Midbrain (tissue), 1 donor: Measurements from ENCODE around the gene SNX8.
A peak's percentile ranks its signal among the peaks of the same experiment; 100 is the strongest.

ENCODE experiments used
- DNase-seq: peaks from one replicate; lab custom pipeline; 2025; lab: John Stamatoyannopoulos, UW

SNX8 gene

DNA sequence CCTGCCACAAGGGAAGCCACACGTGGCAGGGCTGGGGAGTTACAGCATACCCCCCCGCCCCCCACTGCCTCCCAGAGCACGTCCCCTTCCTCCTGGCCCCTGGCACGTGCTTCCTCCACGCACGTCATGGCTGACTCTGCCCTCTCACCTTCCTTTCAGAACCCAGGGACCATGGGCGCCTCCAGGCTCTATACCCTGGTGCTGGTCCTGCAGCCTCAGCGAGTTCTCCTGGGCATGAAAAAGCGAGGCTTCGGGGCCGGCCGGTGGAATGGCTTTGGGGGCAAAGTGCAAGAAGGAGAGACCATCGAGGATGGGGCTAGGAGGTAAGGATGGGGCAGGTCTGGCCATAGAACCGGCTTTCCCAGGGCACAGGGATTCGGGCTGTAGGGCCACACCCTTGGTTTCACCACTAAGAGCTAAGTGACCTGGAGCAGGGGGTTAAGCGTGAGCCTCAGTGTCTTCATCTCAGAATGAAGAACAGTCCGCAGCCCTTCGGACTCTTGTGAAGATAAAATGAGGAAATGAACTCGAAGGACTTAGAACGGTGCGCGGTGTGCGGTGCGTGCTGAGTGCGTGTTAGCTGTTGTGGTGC, 69.7 kb downstream of the SNX8 start:
- DNase-seq: no peak

DNA sequence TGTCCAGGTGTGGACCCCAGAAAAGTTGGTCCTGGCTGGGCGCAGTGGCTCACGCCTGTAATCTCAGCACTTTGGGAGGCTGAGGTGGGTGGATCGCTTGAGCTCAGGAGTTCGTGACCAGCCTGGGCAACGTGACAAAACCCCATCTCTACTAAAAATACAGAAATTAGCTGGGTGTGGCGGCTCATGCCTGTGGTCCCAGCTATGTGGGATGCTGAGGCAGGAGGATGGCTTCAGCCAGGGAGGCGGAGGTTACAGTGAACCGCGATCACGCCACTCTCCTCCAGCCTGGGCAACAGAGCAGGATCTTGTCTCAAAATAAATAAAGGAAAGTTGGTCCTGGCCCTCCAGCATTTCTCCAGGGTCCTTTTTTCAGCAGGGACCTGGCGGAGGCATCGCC, 70.8 kb downstream of the SNX8 start:
- no peak for DNase-seq

GRCh38 chr7:2242541-2243429, 71.5 kb downstream of the SNX8 start:
- no peak for DNase-seq

- DNase-seq: peak; percentile 88
Observed at GRCh38 chr7:2241580-2242540, 72.4 kb downstream of the SNX8 start, which contains the start of the genes MRM2 and NUDT1. Gene MRM2, minus strand, starts transcription at chr7:2242205. Its CDS starts 36 bp downstream, at chr7:2242169. Gene NUDT1, plus strand, starts transcription at chr7:2242226. Its CDS starts 2,349 bp downstream, at chr7:2244575.

DNA sequence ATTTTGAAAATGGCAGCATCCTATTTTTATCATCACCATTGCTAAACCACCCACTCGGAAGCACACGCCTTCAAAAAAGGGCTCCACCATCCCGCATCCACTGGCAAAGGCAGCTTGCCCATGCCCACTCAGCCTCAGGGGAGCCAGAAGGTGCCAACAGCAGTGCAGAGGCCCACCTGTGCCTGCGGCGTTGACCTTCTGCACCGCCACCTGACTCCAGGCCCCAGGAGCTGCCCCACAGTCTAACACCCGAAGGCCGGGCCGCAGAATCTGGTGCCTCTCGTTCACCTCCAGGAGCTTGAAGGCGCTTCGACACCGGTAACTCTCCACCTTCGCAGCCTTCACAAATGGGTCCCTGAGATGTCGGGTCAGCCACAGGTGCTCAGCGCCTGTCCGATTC, 75.0 kb downstream of the SNX8 start:
- no peak for DNase-seq

DNA sequence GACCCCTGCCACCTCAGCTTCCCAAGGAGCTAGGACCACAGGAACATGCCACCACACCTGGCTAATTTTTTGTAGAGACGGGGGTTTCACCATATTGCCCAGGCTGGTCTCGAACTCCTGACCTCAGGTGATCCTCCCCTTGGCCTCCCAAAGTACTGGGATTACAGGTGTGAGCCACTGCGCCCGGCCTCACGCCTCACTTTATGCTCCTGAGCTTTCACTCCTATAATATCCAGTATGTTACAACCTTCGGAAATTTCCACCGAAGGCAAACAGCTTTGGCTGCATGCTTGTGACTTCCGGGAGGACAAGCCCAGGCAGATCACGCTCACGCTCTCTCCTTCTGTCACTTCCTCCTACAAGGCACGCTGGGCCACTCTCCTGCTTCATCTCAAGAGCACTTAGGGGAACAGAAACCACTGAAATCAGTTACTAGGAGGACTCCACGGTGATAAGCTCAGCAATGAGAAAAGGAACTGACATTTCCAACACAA, 77.1 kb downstream of the SNX8 start:
- peak; percentile 20 for DNase-seq

DNA sequence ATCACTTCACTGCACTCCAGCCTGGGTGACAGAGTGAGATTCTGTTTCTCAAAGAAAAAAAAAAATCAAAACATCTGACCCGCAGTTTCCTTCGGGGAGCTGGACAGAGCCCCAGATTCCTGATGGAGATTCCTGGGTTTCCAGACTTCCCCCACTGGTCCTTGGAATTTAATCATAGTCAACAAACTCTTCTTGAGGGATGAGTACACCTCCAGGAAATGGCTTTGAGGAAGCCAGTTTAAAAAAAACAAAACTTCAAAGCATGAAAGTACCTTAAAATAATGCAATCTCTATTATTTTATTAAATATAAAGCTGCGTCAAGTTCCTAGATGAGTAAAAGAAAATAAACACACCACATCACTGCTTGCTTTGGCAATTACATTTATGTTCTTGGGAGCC, 80.3 kb downstream of the SNX8 start:
- DNase-seq: no peak

DNA sequence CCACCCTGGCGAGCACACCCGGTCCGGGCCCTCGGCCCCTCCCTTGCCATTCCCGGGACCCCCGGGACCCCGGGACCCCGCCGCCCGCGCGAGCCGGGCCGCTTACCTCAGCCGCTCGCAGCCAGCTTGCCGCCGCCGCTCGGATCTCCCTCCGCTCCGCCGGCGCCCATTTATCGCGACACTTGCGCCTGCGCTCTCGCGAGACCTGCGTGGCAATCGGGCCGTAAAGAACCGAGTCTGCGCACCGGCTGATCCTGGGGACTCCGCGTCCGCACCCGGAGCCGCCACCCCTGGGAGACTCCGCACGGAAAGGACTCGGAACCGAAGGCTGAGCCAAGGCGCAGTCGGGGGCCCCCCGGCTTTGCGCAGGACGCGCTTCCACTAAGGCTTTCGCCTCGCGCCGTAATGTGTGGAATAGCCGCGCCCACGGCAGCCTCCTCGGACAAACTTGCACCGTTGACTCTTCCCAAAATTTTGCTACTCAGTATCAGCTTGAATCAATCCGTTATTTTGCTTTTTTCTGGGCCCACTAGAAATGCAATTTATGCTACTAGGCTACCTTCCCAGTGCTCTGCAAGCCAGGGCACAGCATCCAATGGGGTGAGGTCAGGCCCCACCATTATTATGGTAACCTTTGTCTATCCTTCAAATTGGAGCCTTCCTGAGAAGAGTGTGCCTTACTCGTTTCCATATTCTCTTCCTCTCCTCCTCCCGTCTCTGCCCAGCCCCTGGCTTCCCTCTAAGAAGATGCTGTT, 81.3 kb downstream of the SNX8 start, which contains the start of gene MAD1L1:
TSS of gene MAD1L1 (minus strand) at position 180 of the 755 bp plus-strand sequence. CDS start 2,812 bp downstream, outside the sequence.
- DNase-seq: peak; percentile 85

DNA sequence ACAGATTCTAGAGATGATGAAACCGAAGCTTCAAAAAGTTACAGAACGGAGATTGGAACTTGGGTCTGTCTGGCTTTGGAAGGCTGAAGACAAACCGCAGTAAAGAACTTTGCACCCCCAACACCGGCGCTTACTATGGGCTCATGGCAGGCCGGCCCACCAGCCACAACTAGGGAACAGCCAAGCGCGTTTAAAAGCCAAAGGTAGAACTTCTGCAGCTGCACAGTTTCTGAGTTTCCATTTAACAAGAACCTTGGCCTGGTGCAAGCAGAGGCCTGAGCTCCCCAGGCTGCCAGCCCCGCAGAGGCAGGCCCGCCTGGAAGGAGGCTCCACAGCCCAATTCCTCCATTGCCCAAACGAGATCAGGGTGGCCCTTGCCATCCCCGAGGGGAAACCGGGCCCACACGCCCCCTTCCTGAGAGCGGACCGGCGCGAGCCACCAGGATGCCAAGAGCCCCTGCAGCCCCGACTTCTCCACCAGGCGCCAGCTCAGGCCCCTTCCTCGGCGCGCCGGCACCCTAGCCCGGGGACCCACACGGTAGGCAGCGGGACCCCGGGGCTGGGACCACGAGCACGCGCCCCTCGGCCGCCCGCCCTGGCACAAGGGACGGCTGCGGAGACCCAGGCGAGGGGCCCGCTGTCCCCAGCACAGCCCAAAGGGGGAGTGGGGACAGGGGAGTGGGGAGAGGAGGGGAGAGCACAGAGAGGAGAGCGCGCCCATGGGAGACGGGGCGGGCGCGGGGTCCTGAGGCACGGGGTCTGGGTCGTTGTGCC, 82.1 kb downstream of the SNX8 start:
- DNase-seq: no peak

DNA sequence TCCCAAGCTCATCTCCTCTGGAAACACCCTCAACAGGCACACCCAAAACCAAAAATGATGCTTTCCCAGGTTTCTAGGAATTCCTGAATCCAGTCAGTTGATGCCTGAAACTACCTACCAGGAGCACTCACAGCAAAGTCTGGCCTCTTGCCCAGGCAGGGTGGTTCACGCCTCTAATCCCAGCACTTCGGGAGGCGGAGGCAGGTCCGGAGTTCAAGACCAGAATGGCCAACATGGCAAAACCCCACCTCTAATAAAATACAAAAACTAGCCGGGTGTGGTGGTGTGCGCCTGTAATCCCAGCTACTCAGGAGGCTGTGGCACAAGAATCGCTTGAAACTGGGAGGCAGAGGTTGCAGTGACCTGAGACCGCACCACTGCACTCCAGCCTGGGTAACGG, 83.4 kb downstream of the SNX8 start:
- no peak for DNase-seq

DNA sequence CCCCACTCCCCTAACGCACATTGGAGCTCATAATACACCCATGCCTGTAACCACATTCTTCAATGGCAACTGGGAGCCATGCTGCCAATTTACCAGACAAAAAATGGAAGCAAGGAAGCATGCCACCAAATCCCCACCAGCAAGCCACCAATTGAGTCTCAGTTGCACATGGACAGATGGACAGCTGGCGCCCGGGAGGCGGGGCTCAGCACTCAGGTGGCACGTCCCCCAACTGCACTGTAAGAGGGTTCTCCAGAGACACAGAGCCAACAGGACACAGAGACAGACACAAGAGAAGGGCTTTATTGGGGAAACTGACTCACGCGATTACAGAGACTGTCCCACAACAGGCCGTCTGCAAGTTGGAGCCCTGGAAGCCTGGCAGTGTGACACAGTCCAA, 84.0 kb downstream of the SNX8 start:
- no peak for DNase-seq

- DNase-seq: no peak
Observed at GRCh38 chr7:2229467-2229866, 84.8 kb downstream of the SNX8 start.

DNA sequence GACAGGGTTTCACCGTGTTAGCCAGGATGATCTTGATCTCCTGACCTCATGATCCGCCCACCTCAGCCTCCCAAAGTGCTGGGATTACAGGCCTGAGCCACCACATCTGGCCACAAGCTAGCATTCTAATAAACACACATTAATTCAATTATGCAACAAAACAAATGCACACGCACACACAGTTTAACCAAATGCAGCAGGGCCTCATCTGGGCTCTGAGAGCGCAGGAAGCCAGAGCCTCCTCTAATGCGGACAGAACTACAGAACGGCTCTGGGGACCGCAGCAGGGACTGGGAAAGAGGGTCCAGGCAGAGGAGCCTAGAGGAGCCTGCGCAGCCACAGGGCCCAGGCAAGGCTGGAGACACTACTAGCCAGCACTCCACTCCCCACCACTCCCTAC, 85.3 kb downstream of the SNX8 start:
- DNase-seq: no peak

- no peak for DNase-seq
Observed at GRCh38 chr7:2227699-2228098, 86.5 kb downstream of the SNX8 start.

DNA sequence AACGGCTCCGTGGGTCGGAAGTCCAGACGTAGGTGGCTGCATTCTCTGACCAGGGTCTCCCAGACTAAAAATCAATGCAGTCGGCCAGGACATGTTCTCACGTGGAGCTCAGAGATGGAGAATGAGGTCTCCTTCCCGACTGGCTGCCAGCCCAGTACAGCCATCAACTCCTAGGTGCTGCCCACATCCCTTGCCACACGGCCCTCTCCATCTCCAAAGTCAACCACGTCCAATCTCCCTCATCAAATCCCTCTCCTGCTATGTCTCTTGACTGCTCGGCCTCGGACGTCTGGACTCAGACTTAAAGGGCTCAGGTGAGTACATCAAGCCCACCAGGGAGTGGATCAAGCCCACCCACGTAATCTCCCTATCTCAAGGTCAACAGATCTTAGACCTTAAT, 88.4 kb downstream of the SNX8 start:
- DNase-seq: no peak

- no peak for DNase-seq
Observed at GRCh38 chr7:2225336-2225735, 88.9 kb downstream of the SNX8 start.

- no peak for DNase-seq
Observed at GRCh38 chr7:2224934-2225333, 89.3 kb downstream of the SNX8 start.

- no peak for DNase-seq
Observed at GRCh38 chr7:2224491-2224928, 89.7 kb downstream of the SNX8 start.

DNA sequence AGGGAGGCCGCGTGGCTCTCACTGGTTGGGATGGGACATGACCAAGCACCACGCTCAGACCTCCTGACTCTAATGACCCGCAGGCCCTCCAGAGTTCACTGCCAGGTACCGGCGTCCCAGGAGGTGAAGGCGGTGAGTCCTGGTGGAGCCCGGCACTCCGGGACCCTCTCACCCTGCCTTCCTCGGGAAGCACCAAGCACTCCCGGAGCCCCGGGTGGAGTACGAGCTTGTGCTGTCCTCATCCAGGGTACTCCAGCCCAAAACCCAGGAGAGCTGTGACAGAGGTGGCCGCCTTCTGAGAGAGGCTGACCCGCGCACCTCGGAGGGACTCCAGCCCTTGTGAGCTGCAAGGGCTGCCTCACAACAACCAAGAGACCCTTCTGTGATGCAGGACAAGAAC, 90.9 kb downstream of the SNX8 start:
- DNase-seq: no peak

GRCh38 chr7:2222516-2222915, 91.7 kb downstream of the SNX8 start:
- no peak for DNase-seq
